ENCODE measurements around the gene HAGH.
"Not testable (repeated sequence)": the region's sequence is repeated elsewhere in the genome, so short reads cannot be mapped to it uniquely, and the experiment has no call there.

HAGH gene

DNA sequence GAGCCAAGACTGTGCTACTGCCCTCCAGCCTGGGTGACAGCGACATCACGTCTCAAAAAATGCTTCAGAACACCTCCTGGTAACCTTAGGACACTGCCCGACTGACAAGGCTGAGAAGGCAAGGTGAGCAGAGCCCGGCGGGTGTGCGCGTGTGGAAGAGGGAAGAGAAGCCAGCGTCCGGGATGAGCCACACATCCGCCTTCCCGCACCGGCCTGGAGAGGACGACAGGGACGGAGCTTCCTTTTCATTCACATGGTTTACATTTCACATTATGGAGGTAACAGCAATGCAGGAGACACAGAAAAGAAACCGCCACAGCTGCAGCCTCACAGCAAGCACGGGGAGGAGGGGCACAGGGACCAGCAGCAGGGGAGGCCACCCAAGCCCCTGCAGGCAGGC lies 16.5 kb downstream of the HAGH start:
- no peak for DNase-seq (ENCODE audit: low spot score)

DNA sequence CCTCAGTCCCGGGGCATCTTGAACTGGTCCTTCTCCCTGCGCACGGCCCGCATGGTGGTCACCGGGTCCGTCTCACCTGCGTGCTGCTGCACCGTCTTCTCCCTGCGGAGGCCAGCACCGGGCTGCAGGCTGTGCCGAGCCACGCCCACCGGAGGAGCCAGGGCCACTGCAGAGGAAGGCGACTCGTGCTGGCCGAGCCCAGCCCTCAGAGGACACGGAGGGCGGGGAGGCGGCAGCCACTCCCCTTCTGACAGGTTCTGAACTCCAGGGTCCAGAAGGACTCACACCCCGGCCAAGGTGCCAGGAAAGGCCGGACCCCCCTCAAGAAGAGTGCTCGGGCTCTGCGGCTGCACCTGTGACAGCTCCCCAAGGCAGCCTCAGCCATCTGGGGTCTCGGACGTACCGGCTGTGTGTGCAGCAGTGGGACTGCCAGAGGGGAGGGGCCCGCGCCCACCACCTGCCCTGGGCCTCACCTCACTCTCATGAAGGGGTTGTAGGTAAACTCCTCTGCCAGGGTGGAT lies 17.3 kb downstream of the HAGH start:
- DNase-seq (ENCODE audit: low spot score): no peak

DNA sequence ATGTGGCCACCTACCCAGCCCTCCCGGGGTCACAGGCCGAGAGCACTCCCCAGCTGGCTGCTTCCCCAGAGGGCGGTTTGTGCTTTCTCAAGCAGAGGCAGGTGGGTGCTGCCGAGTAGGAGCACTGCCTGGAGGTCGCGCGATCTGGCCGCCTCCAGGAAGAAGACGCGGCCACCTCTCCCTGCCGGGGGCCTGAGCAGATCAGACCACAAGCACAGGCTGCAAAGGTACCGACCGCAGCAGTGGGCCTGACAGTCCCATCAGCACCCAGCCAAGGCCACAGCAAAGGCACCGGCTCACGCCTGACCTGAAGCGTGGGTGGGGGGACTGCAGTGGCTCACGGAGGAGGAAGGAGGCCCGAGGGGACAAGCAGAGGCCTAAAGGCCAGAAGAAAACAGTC lies 17.9 kb downstream of the HAGH start:
- no peak for DNase-seq (ENCODE audit: low spot score)

DNA sequence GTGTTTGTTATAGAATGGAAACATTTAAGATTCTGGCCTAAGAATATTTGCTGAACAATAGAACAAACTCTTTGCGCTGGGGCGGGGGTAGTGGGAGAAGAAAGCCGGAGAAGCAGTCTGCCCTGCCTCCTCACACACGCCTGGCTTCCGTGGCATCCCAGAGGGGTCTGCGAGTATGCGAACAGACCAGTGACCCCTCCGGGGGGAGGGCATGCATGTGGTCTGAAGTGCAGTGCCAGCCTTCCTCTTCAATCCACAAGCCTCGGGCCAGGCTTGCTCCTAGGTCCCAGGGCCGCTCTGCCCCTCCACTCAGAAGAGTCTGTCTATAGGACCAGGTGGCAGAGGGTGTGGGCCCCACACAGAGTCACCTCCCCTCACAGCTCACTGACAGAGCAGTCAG lies 19.0 kb downstream of the HAGH start:
- no peak for DNase-seq (ENCODE audit: low spot score)

DNA sequence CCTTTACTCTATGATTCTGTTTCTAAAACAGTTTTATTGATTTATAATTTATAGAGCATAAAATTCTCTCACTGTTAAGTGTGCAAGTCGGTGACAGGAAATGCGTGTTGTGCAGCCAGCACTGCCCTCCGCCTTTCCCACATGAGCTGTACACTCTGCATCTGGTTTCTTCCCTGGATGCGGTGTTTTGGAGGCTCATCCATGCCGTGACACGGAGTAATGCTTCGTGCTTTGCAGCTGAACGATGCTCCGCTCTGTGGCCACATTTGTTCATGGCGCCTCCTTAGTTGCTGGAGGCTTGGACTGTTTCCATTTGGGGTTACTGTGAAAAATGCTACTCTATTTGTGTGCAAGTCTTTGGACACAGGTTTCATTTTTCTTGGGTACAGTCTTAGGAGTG lies 25.9 kb downstream of the HAGH start:
- no peak for DNase-seq (ENCODE audit: low spot score)

DNA sequence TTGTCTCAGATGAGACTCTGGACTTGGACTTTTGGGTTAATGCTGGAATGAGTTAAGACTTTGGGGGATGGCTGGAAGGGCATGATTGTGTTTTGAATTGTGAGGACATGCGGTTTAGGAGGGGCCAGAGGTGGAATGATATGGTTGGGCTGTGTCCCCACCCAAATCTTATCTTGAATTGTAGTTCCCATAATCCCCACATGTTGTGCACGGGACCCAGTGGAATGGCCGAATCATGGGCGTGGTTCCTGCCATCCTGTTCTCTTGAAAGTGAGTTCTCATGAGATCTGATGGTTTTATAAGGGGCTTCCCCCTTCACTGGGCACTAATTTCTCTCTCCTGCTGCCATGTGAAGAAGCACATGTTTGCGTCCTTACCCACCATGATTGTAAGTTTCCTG lies 27.4 kb downstream of the HAGH start:
- not testable (repeated sequence) for DNase-seq (ENCODE audit: low spot score)

DNA sequence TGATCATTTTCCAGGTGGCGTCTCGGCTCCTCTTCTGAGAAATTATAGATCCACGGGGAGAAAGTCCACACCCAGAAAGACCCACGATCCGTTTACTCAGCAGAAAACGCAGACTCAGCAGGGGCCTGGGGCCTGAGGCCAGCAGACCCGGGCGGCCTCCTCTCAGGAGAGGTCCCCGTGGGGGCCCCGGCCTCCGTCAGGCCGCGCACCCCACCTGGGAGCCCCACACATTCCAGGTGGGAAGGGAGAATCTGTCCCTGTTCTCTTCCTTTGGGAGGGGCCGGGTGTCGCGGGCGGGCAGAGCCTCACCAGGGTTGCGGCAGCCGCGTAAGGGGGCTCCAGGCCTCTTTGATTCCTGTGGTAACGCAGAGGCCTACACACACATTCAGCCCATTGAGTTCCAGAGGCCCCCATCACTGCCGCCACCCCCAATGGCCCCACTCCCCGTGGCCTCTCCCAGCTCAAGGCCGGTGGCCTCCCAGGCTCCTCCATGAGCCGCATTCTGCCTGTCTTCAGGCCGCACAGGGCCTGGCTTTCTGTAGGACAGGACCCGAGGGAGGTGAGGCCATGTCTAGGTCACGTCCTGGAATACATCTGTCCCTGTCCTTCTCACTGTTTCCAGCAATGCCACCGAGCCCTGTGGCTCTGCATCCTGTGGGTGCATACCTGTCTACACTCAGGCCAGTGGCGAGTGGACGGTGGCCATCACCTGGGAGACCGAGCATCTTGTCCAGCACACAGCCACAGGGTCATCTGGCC lies 31.5 kb downstream of the HAGH start:
- DNase-seq (ENCODE audit: low spot score): no peak

DNA sequence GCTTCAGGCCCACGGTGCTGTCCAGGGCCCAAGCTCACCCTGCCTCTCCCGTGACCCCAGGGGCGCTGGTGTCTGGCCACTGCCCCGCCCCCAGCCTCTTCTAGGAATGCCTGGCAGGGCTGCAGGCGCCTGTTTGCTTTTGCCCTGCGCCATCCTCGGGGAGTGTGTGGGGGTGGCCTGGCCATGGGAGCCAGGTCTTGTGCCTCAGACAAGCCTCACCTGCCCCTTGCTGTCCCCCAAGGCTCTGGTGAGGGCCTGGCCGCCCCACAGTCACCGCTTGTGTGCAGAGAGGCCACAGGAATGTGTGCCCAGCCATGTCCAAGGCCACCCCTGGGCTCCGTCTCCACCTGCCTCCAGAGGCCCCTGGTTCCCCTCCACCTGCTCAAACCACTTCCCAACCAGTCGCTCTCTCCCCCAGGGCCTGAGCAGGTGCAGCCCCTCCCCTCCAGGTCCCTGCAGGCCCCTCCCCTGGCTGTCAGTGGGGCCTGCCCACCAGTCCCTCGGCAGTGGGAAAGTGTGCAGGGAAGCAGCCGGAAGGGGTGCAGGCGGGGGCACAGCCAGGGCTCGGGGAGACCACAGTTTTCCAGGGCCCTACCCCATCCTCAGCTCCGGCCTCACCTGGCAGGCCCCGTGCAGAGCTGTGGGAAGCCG lies 32.3 kb downstream of the HAGH start:
- no peak for DNase-seq (ENCODE audit: low spot score)

DNA sequence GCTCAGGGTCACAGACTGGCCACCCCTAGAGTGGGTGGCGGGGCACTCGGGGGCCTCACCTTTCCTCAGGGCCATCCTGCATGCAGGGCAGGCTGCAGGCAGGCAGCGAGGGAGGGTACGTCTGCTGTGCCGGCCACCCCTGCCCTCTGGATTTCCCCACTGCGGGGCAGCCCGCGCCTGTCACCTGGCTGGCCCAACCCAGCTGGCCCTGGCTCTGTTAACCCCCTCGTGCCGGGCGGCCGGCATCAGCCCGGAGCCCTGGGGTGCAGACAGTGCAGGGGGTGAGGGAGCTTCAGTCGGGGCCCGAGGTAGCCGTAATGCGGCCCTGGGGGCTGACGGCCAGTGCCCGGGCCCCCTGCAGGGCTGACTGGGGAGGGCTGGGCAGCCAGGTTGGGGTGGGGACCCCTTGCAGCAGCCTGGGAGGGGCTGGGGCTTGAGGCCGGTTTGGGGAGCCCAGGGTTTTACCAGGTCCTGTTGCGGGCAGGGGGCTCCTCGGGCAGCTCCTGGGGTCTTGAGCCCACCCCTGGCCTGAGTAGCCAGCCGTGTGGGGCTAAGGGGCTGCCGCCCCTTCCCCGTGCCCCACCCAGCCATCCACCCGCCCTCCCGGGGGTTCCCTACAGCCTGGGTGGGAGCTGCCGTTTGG lies 32.9 kb downstream of the HAGH start, which contains the start of gene IGFALS:
TSS of gene IGFALS (minus strand) at position 128 of the 643 bp plus-strand sequence. CDS start at position 75, 53 bp downstream.
- no peak for DNase-seq (ENCODE audit: low spot score)

DNA sequence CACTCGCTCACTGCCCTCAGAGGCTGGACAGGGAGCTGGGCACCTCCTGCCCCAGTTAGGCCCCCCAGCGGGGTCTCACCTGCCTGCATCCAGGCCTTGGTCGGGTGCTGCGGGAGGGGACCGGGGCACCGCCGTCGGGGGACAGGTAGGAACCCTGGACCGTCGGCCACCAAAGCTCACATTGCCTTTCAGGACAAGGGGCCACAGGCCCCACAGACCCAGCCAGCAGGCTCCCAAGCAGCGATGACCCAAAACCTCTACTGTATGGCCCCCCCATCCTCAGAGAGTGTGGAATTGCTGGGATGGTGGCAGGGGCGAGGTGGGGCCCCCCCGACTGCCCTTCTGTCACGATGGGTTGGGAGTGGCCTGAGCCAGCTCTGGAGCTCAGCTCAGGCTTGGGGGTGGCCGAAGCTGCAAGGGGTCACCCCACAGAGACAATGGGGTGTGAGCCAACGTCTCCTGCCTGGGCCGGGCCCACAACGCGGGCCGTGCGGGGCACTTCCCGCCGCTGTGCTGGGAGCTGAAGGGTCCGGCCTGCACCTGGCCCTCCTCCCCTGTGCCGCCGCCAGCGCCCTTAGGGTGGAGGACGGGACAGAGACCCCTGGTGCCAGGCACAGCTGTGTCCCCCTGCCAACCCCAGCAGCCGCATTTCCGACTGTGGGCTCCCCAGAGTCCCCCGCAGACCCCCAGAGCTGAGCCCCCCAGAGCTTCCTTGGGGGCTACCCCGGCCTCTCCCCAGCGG lies 33.6 kb downstream of the HAGH start:
- no peak for DNase-seq (ENCODE audit: low spot score)

DNA sequence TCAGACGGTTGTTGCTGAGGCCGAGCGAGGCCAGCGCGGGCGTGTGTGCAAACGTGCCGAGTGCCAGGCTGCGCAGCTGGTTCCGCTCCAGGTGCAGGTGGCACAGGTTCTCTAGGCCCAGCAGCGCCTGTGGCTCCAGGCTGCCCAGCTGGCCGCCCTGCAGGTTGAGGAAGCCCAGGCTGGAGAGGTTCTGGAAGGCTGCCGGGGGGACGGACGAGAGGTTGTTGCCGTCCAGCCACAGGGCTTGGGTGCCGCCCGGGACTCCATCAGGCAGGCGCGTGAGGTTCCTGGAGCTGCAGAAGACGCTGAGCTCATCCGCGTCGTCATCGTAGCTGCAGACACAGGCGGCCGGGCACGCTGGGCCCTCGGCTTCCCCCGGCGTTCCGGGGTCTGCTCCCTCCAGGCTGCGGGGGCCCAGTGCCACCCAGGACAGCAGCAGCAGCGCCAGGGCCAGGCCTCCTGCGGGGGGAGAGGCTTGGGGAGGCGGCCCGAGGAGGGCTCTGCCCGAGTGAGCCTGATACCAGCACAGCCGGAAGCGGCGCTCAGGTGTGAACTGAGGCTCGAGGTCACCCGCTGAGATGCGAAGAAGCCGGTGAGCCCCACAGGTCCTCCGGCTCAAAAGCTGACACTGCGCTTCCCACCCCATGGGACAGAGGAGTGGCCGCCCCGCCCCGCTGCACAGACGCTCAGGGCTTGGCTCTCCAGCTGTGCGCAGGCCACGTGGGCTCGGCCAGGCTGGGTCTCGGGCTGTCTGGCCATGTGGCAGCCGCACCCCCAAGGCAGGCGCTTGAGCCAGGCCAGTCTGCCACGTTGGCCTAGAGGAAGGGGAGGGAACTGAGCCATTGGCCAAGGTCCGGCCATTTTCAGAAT lies 34.4 kb downstream of the HAGH start:
- DNase-seq (ENCODE audit: low spot score): no peak

DNA sequence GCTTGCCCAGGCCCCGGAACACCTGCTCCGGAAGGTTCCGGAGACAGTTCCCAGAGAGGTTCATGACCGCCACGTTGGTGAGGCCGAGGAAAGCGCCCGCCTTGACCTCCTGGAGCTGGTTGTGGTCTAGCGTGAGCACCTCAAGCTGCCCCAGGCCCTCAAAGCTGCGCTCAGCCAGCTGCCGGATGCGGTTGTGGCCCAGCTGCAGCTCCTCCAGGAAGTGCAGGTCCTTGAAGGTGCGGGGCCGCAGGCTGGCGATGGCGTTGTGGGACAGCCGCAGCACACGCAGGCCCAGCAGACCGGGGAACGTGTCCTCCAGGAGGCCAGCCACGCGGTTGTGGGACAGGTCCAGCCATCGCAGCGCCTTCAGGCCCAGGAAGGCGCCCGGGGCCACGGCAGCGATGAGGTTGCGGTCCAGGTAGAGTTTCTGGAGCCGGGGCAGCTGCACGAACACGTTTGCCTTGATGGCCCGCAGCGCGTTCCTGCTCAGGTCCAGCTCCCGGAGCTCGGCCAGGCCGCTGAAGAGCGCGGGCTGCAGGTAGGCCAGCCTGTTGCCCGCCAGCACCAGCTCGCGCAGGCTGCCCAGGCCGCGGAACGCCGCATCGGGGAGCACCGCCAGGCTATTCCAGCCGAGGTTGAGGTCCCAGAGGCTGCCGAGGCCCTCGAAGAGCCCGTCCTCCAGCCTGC lies 35.2 kb downstream of the HAGH start:
- no peak for DNase-seq (ENCODE audit: low spot score)

DNA sequence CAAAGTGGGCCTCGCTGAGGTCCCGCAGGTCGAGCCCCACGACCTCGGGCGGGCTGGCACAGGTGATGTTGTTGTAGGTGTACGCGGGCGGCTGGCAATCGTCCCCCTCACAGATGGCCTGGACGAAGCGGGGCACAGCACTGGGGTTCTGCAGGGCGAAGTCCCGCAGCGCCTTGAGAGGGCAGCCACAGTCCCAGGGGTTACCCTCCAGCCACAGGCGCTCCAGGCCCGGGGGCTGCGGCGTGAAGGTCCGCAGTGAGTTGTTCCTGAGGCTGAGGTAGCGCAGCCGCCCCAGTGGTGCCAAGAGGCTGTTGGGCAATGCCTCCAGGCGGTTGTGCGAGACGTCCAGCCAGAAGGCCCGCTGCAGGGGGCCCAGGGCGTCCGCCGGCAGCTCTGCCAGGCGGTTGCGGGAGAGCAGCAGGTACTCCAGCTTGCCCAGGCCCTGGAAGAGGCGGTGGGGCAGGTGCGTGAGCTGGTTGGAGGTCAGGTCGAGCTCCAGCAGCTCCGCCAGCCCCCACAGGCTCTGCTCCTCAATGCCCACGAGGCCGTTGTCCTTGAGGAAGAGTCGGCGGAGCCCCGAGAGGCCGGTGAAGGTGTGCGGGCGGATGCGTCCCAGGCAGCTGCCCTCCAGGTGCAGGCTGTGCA lies 35.9 kb downstream of the HAGH start:
- DNase-seq (ENCODE audit: low spot score): no peak

DNA sequence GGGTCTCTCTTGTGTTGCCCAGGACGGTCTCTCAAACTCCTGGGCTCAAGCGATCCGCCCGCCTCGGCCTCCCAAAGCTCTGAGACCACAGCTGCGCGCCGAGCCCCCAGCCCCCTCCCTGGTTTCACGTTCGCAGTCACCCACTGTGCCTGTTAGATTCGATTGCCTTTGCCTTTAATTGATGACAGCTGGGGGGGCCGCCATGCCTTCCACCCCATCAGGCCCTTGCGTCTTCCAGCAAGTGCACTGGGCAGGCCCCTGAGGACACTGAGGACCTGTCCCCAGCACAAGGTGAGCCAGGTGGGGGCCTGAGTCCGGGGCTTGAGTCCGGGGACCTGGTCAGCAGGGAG lies 36.4 kb downstream of the HAGH start:
- DNase-seq (ENCODE audit: low spot score): no peak

DNA sequence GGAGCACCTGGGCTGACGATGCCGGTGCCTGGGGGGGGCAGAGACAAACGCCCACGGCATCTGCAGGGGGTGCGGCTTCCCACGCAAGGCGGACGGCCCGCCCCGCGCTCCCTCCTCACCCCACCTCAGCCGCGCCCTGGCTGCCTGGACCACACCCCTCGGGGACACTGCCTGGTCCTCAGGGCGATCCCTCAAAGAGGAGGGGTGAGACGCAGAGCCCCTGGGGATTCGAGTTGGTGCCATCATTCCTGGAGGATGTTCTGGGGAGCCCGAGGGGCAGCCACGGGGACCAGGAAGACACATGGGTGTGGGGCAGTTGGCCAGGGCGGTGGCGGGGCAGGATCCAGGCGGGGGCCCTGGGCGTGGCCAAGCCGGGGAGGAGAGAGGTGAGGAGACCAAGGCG lies 37.0 kb downstream of the HAGH start:
- no peak for DNase-seq (ENCODE audit: low spot score)

DNA sequence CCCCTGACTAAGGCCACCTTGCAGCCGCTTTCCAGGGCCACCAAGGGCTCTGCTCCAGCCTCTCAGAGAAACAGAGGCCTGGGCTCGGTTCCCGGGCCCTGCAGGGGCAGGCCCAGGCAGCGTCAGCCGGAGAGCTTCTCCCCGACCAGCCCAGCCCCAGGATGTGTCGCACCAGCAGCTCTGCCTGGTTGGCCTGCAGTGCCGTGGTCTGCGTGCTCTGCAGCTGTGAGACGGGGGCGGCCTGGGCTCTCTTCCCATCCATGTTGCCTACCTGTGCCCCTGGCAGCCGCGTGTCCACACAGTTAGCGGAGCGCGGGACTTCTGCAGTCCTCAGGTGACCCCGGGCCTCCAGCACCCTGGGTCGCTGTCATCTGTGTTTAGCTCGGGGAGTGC lies 37.9 kb downstream of the HAGH start:
- DNase-seq (ENCODE audit: low spot score): no peak

DNA sequence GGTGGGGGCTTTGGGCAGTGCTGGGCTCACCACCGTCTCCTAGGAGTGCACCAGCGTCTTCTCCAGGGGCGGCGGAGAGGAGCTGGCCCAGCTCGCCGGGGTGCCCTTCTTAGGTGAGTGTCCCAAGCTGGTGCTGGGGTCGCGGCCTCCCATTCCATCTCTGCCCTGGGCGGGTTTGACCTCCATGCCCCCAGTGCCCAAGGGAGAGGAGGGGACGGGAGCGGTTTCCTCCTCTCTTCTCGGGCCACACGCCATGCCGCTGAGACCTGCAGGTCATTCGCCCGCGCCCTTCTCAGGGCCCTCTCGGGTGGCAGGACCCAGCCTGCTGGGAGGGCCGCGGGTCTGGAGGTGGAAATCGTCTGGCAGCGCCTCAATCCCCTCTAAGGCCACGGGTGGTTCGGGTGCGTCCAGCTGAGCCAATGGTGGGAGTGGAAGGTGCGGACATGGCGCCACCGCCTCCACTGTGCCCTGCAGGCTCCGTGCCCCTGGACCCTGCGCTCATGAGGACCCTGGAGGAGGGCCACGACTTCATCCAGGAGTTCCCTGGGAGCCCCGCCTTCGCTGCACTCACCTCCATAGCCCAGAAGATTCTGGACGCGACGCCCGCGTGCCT lies 38.4 kb downstream of the HAGH start:
- no peak for DNase-seq (ENCODE audit: low spot score)

DNA sequence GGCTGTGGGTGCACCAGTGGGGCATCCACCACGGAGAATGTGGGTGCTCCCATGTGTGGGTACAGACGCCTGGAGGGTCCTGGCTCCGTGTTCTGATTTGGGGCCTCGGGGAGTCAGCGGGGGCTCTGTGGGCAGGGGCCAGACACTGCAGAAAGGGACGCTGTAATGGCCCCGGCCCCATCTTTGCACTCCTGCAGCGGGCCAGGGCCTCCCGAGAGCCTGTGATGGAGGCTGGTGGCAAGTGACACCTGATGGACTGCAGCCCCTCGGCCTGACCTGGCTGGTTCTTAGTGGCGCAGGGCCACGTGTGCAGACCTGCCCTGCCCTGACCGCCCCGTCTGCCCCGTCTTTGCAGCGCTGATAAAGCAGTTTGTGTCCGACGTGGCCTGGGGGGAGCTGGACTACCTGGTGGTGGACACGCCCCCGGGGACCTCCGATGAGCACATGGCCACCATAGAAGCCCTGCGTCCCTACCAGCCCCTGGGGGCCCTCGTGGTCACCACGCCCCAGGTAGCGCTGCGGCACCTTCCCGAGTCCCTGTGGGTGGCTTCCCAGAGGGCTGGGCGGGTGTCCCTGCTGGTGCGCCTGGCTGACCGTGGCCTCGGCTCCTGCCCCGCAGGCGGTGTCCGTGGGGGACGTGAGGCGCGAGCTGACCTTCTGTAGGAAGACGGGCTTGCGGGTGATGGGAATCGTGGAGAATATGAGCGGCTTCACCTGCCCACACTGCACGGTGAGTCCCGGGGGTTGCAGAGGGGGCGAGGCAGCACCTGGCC lies 39.1 kb downstream of the HAGH start:
- DNase-seq (ENCODE audit: low spot score): no peak

DNA sequence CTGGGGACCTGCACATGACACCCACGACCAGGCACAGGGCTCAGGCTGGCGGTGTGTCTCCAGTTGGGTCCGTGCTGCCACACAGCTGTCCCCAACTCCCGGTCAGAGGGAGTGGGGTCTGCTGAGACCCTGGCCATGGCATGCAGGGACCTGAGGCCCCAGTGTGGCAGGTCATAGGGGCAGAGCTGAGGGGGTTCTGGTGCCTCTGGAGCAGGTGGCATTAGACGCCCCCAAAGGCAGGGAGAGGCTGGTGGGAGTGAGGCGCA lies 39.6 kb downstream of the HAGH start:
- DNase-seq (ENCODE audit: low spot score): no peak
